Erythroblast (primary cell): Measurements from ENCODE around the gene SAMD10.
"Not testable (repeated sequence)": the region's sequence is repeated elsewhere in the genome, so short reads cannot be mapped to it uniquely, and the experiment has no call there.

Source experiments
- GATA1 ChIP-seq: IDR thresholded peaks from 2 replicates; pipeline ENCODE4 v1.6.1; 2011; ENCODE audit warnings: low read depth, mild to moderate bottlenecking, control low read depth, low read length, moderate library complexity
- POLR2A ChIP-seq: IDR thresholded peaks from 2 replicates; pipeline ENCODE4 v1.6.1; 2011; ENCODE audit warnings: mild to moderate bottlenecking, low read length

DNA sequence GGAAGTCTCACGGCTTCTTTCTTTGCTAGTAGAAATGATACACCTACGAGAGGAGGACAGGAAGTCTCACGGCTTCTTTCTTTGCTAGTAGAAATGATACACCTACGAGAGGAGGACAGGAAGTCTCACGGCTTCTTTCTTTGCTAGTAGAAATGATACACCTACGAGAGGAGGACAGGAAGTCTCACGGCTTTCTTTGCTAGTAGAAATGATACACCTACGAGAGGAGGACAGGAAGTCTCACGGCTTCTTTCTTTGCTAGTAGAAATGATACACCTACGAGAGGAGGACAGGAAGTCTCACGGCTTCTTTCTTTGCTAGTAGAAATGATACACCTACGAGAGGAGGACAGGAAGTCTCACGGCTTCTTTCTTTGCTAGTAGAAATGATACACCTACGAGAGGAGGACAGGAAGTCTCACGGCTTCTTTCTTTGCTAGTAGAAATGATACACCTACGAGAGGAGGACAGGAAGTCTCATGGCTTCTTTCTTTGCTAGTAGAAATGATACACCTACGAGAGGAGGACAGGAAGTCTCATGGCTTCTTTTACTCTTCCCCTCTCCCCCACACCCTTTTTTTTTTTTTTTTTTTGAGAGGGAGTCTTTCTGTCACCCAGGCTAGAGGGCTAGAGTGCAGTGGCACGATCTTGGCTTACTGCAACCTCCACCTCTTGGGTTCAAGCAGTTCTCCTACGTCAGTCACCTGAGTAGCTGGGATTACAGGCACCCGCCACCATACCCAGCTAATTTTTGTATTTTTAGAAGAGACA, 33.1 kb upstream of the SAMD10 start:
- not testable (repeated sequence) for TF ChIP-seq POLR2A, GATA1
